GM21381 (cell line): Measurements from ENCODE around the gene SLC47A1.
"Not testable (repeated sequence)": the region's sequence is repeated elsewhere in the genome, so short reads cannot be mapped to it uniquely, and the experiment has no call there.

ENCODE experiments used
- ATAC-seq: cut with Tn5 transposase; IDR thresholded peaks from one replicate; pipeline ENCODE4 v1.9.1; 2021; ENCODE audit warnings: mild to moderate bottlenecking, moderate library complexity; ENCODE audit not compliant: unreplicated experiment

SLC47A1 gene, protein sequence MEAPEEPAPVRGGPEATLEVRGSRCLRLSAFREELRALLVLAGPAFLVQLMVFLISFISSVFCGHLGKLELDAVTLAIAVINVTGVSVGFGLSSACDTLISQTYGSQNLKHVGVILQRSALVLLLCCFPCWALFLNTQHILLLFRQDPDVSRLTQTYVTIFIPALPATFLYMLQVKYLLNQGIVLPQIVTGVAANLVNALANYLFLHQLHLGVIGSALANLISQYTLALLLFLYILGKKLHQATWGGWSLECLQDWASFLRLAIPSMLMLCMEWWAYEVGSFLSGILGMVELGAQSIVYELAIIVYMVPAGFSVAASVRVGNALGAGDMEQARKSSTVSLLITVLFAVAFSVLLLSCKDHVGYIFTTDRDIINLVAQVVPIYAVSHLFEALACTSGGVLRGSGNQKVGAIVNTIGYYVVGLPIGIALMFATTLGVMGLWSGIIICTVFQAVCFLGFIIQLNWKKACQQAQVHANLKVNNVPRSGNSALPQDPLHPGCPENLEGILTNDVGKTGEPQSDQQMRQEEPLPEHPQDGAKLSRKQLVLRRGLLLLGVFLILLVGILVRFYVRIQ

DNA sequence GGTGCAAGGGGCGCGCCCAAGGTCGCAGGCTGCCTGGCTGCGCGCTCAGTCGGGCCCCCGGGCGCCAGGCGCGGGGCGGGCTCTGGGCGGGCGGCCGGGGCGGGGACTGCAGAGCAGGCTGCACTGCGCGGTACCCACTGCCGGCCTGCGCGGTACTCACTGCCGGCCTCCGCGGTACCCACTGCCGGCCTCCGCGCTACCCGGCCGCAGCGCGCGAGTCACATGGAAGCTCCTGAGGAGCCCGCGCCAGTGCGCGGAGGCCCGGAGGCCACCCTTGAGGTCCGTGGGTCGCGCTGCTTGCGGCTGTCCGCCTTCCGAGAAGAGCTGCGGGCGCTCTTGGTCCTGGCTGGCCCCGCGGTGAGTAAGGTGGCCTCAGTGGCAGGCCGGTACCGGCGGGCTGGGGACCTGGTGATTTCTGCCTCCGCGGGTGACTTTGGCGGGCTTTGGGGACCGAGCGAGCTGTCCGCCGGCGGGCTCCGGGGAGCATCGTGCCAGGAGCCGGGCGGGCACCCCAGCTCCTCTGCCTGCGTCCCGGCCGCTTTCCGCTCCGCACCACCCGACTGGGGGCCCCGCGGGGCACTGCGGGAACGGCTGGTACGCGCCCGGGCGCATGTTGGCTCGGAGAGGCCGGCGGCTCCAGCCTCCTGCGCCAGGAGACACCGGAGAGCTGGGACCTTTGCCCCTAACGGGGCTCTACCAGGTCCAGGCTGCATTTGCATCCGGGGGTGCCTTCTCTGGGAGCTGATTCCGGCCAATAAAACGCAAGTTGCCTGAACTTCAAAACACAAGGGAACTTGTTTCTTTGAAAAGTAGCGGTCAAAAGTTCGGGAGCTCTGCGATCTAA lies at the start of gene SLC47A1:
Gene SLC47A1 (plus strand): TSS at position 137 of the 844 bp plus-strand sequence. CDS start 86 bp downstream, at position 223.
- ATAC-seq, result no peak

GRCh38 chr17:19485800-19486340 lies 47.8 kb upstream of the SLC47A1 start:
- ATAC-seq, result no peak

DNA sequence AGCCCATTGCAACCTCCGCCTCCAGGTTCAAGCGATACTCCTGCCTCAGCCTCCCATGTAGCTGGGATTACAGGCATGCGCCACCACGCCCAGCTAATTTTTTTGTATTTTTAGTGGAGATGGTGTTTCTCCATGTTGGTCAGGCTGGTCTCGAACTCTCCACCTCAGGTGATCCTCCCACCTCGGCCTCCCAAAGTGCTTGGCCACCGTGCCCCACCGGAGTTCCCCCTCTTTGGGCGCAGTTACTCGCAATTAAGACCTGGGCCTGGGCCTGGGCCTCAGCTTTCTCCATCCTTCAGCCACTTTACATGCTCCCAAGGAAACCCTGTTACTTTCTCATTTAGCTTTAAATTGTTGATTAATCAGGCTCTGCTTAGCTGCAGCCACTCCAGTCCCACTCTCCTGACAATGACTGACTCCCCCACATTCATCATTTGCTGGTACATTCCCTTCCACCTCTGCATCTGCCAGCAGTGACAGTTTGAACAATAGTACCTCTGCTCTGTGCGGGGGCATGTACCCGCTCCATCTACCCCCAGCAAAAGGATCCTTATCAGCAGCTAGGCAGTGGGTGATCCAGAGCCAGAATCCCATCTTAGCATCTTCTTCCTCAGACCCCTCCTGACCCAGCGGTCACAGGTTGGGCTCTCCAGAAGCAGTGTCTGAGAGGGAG lies 47.2 kb upstream of the SLC47A1 start:
- no peak for ATAC-seq

- no peak for ATAC-seq
Measured at GRCh38 chr17:19487024-19487600, 46.5 kb upstream of the SLC47A1 start.

- ATAC-seq, result no peak
Measured at GRCh38 chr17:19492141-19492540, 41.5 kb upstream of the SLC47A1 start.

GRCh38 chr17:19494961-19495806 lies 38.5 kb upstream of the SLC47A1 start:
- ATAC-seq, result no peak

DNA sequence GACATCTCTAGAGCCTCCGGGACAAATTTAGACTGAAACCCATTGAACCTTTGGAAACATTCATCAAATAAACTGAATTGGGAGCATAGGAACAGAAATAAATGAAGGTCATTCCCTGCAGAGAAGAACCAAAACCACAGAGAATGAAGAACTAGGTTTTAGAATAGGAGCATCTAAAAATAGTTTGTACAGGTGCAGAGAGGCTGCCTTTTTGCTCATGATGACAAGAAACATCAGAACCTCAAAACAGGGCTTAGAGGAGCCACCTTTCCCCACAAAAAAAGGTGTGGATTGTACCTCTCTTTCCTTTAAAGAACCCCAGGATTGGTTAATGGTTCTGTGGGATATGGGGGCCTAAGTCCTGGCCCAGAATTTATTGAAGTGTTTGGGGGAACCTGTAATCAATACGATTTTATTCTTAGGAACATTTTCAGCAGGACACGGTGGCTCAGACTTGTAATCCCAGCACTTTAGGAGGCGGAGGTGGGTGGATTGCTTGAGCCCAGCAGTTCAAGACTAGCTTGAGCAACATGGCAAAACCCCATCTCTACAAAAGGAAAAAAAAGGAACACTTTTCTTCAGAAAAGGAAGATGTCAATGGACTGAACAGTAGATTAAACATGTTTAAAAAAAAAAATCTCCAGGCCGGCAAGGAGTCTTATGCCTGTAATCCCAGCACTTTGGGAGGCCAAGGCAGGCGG lies 37.7 kb upstream of the SLC47A1 start:
- no peak for ATAC-seq

GRCh38 chr17:19497624-19498023 lies 36.0 kb upstream of the SLC47A1 start:
- no peak for ATAC-seq

DNA sequence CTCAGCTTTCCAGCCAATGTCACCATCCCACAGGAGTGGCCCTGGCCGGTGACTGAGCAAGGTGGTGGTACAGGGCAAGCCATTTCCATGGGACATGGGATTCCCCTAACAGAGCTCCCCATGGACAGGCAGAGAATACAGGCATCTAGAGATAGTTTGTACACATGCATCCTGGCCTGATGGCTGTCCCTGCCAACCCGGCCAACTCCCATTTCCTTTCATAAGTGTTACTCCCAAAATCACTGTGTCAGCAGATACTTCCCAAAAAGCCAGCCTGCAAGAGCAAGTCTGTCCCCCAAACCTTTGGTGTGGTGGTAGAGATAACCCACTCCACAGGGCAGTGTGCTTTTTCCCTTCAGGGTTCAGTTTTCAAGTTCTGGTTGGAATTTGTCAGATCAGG lies 32.4 kb upstream of the SLC47A1 start:
- no peak for ATAC-seq

GRCh38 chr17:19502517-19502916 lies 31.1 kb upstream of the SLC47A1 start:
- no peak for ATAC-seq

DNA sequence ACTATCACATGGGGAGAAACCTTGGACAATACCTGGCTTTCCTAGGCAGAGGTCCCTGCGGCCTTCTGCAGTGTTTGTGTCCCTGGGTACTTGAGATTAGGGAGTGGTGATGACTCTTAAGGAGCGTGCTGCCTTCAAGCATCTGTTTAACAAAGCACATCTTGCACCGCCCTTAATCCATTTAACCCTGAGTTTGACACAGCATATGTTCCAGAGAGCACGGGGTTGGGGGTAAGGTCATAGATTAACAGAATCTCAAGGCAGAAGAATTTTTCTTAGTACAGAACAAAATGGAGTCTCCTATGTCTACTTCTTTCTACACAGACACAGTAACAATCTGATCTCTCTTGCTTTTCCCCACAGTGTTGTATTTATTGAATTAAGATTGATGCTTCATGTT lies 28.1 kb upstream of the SLC47A1 start:
- not testable (repeated sequence) for ATAC-seq

GRCh38 chr17:19507775-19508576 lies 25.7 kb upstream of the SLC47A1 start:
- ATAC-seq, result peak; percentile 75

- ATAC-seq, result no peak
Measured at GRCh38 chr17:19508577-19508867, 25.1 kb upstream of the SLC47A1 start.

DNA sequence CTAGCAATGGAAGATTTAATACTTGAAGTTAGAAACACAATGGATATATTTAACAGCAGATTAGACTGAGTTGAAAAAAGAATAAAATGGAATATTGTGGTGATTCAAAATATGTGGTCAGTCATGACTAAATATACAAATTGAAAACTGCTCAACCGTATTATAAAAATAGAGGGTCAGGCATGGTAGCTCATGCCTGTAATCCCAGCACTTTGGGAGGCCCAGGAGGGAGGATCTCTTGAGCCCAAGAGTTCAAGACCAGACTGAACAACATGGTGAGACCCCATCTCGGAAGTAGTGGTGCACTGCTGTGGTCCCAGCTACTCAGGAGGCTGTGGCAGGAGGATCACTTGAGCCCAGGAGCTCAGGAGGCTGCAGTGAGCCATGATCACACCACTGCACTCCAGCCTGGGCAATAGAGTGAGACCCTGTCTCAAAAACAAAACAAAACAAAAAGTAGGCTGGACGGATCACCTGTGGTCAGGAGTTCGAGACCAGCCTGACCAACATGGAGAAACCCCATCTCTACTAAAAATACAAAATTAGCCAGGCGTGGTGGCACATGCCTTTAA lies 24.3 kb upstream of the SLC47A1 start:
- ATAC-seq, result not testable (repeated sequence)

GRCh38 chr17:19510903-19511302 lies 22.8 kb upstream of the SLC47A1 start:
- no peak for ATAC-seq

DNA sequence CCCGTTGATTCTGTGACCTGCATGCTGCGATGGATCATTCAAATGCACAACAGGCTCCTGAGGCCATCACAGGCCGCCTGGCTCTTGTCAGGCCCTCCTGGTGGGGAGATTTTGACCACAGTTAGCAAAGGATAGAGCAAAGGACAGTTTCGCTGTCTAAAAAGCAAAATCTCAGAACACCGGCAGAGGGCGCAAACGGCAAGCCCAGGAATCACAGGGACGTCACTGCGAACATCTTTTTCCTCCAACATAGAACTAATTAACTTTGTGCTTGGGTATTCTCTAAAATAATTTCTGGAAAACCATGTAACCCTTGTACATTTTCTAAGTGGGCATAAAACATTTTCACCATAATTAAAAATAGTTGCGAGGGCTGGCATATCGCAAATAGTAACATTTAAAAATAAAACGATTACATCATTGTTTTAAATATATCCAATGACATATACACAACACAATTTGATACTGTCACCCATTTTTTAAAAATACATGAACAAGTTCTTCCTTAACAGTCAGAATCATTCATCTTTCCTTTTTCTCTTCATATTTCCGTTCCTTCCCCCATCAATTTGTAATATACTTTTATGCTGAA lies 19.7 kb upstream of the SLC47A1 start:
- no peak for ATAC-seq

- no peak for ATAC-seq
Measured at GRCh38 chr17:19517699-19518098, 16.0 kb upstream of the SLC47A1 start.
